Measurements from ENCODE around the gene CRTC2.
"Not testable (repeated sequence)": the region's sequence is repeated elsewhere in the genome, so short reads cannot be mapped to it uniquely, and the experiment has no call there.

Gene CRTC2

GRCh38 chr1:153958111-153958960 is at the start of gene CRTC2:
TSS of gene CRTC2 (minus strand) at chr1:153958612. CDS start at chr1:153958497, 115 bp downstream.
- DNase-seq = peak; percentile 99

GRCh38 chr1:154006136-154006535 is 47.7 kb upstream of the CRTC2 start:
- DNase-seq = no peak

- no peak for DNase-seq
Observed at GRCh38 chr1:154000420-154000819, 42.0 kb upstream of the CRTC2 start.

- DNase-seq = not testable (repeated sequence)
Observed at GRCh38 chr1:153996882-153997281, 38.5 kb upstream of the CRTC2 start.

GRCh38 chr1:153995640-153996039 is 37.2 kb upstream of the CRTC2 start:
- DNase-seq = no peak

- no peak for DNase-seq
Observed at GRCh38 chr1:153995202-153995601, 36.8 kb upstream of the CRTC2 start.

GRCh38 chr1:153991806-153992205 is 33.4 kb upstream of the CRTC2 start:
- no peak for DNase-seq

- no peak for DNase-seq
Observed at GRCh38 chr1:153991151-153991630, 32.8 kb upstream of the CRTC2 start.

- peak; percentile 98 for DNase-seq
Observed at GRCh38 chr1:153990468-153991150, 32.2 kb upstream of the CRTC2 start, which contains the start of gene RPS27. TSS of gene RPS27 (plus strand) at chr1:153990762. CDS start at chr1:153990797, 35 bp downstream.

- no peak for DNase-seq
Observed at GRCh38 chr1:153987621-153988020, 29.2 kb upstream of the CRTC2 start.

- DNase-seq = no peak
Observed at GRCh38 chr1:153985941-153986761, 27.7 kb upstream of the CRTC2 start, which contains the start of gene RAB13. TSS of gene RAB13 (minus strand) at chr1:153986339. CDS start at chr1:153986236, 103 bp downstream.

GRCh38 chr1:153985341-153985912 is 27.0 kb upstream of the CRTC2 start:
- DNase-seq = no peak

- DNase-seq = no peak
Observed at GRCh38 chr1:153984123-153984894, 25.9 kb upstream of the CRTC2 start.

- DNase-seq = not testable (repeated sequence)
Observed at GRCh38 chr1:153981735-153982134, 23.3 kb upstream of the CRTC2 start.

- DNase-seq = not testable (repeated sequence)
Observed at GRCh38 chr1:153979091-153979490, 20.7 kb upstream of the CRTC2 start.

- DNase-seq = no peak
Observed at GRCh38 chr1:153978274-153978909, 20.0 kb upstream of the CRTC2 start.

GRCh38 chr1:153977250-153978240 is 19.1 kb upstream of the CRTC2 start, which contains the start of gene JTB:
TSS of gene JTB (minus strand) at chr1:153977674. CDS start at chr1:153977252, 422 bp downstream.
- DNase-seq = peak; percentile 96

- DNase-seq = no peak
Observed at GRCh38 chr1:153976819-153977249, 18.4 kb upstream of the CRTC2 start.

GRCh38 chr1:153973525-153973924 is 15.1 kb upstream of the CRTC2 start:
- DNase-seq = no peak

GRCh38 chr1:153973071-153973470 is 14.7 kb upstream of the CRTC2 start:
- DNase-seq = no peak
